ENCODE results near the gene SRCIN1.
"Not testable (repeated sequence)": the region's sequence is repeated elsewhere in the genome, so short reads cannot be mapped to it uniquely, and the experiment has no call there.

SRCIN1 gene

GRCh38 chr17:38492067-38493040 lies 113.4 kb downstream of the SRCIN1 start:
- TF ChIP-seq CTCF (conservative IDR thresholded peaks at IDR 0.05; ENCODE audit: low read depth), result peak; percentile 80
- CTCF ChIA-PET, result interaction anchor here (0.7 to 2.0 kb wide), 3 partner anchors 64 to 175 kb away, joined by 3 to 6 read pairs (median 6); no protein-coding TSS in a partner anchor
- DNase-seq (ENCODE audit: low spot score); POLR2A ChIA-PET (ENCODE audit: low non-redundant PET): not testable (repeated sequence)
- peak overlapping the region; percentile 51 for H3K27ac ChIP-seq

- H3K27ac ChIP-seq, result peak overlapping the region; percentile 51
- DNase-seq (ENCODE audit: low spot score); POLR2A ChIA-PET (ENCODE audit: low non-redundant PET): not testable (repeated sequence)
- CTCF ChIA-PET, result interaction anchor here (0.6 to 2.0 kb wide), 5 partner anchors 54 to 788 kb away, joined by 3 to 6 read pairs (median 3); no protein-coding TSS in a partner anchor
Observed at GRCh38 chr17:38491346-38492066, 114.2 kb downstream of the SRCIN1 start.

- H3K27ac ChIP-seq; DNase-seq (ENCODE audit: low spot score); POLR2A ChIA-PET (ENCODE audit: low non-redundant PET): not testable (repeated sequence)
- CTCF ChIA-PET, result interaction anchor here (0.6 kb wide), 1 partner anchor 178 kb away, joined by 3 read pairs; no protein-coding TSS in a partner anchor
Observed at GRCh38 chr17:38489774-38490173, 116.0 kb downstream of the SRCIN1 start.

- POLR2A ChIA-PET (ENCODE audit: low non-redundant PET); DNase-seq (ENCODE audit: low spot score): not testable (repeated sequence)
- CTCF ChIA-PET, result interaction anchor here (0.5 to 1.3 kb wide), 4 partner anchors 62 to 1088 kb away, joined by 3 to 8 read pairs (median 5); no protein-coding TSS in a partner anchor
- H3K27ac ChIP-seq, result peak overlapping the region; percentile 19; the same call in 1 of the 2 replicates
Observed at GRCh38 chr17:38485681-38486298, 120.0 kb downstream of the SRCIN1 start.

- peak overlapping the region; percentile 69 for H3K27ac ChIP-seq
- CTCF ChIA-PET, result interaction anchor here (0.5 to 1.3 kb wide), 3 partner anchors 61 to 184 kb away, joined by 5 to 8 read pairs (median 5); no protein-coding TSS in a partner anchor
Observed at GRCh38 chr17:38485146-38485468, 120.6 kb downstream of the SRCIN1 start.

GRCh38 chr17:38484242-38485145 lies 121.3 kb downstream of the SRCIN1 start:
- peak; percentile 82 for TF ChIP-seq CTCF (conservative IDR thresholded peaks at IDR 0.05; ENCODE audit: low read depth)
- ChIA-PET CTCF (interaction anchor here (0.7 kb wide), 1 partner anchor 192 kb away, joined by 3 read pairs; no protein-coding TSS in a partner anchor), POLR2A (ENCODE audit: low non-redundant PET) (interaction anchor here (0.6 kb wide), 1 partner anchor 1011 kb away, joined by 4 read pairs; no protein-coding TSS in a partner anchor)
- DNase-seq (ENCODE audit: low spot score), result peak; percentile 41
- H3K27ac ChIP-seq, result peak overlapping the region; percentile 69

More at GRCh38 chr17:38485146-38485468, 120.6 kb downstream of the SRCIN1 start:
- no peak for DNase-seq (ENCODE audit: low spot score)
- TF ChIP-seq CTCF (conservative IDR thresholded peaks at IDR 0.05; ENCODE audit: low read depth), result peak; percentile 20
- POLR2A ChIA-PET (ENCODE audit: low non-redundant PET), result no interaction called here

- H3K27ac ChIP-seq, result peak overlapping the region; percentile 69
- POLR2A ChIA-PET (ENCODE audit: low non-redundant PET); DNase-seq (ENCODE audit: low spot score): not testable (repeated sequence)
- CTCF ChIA-PET, result interaction anchor here (0.6 kb wide), 1 partner anchor 31 kb away, joined by 4 read pairs; no protein-coding TSS in a partner anchor
Observed at GRCh38 chr17:38482700-38483043, 123.1 kb downstream of the SRCIN1 start.

GRCh38 chr17:38482039-38482699 lies 123.6 kb downstream of the SRCIN1 start:
- POLR2A ChIA-PET (ENCODE audit: low non-redundant PET), result interaction anchor here (0.6 kb wide), 1 partner anchor 35 kb away, joined by 12 read pairs; no protein-coding TSS in a partner anchor
- CTCF ChIA-PET; DNase-seq (ENCODE audit: low spot score): not testable (repeated sequence)
- peak overlapping the region; percentile 69 for H3K27ac ChIP-seq
